ENCODE measurements around the gene KCNJ12. TPM values are rescaled to one million over a fixed set of nuclear protein-coding genes. Genes with fewer than 3 reads are reported as not detected.

Gene KCNJ12
- total RNA-seq, 2 donors from 2014 or later = 12.0 to 17.3 TPM

DNA sequence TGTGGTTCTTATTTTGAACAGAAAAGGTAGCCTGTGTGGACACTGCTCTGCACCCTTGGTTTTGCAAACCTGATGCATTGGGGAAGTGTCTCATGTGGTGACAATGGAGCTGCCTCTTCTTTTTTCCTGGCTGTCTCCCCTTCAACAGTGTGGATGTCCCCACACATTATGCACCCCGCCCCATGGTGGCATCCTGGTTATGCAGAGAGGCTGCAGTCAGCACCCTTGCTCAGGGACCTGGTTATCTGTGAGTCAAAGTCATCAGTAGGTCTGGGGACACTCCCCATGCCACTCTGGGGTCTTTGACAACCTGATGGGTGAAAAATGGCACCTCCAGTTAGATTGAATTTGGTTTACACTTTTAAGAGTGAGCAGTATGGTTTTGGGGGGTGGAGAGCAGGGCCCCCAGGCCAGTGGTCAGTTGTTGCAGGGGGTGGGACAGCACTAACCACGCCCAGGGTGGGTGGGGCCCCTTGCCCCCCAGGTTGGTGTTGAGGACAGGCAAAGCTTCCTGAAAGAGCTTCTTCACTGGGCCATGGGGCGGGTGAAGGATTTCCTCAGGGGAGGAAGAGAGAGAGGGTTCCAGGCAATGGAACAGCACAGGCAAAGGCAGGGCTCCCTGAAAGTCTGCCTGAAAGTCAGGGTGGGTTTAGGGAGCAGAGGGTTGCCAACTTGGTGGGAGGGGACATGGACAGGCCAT is 24.6 kb upstream of the KCNJ12 start:
- no peak overlapping the region for H3K4me3 ChIP-seq
- H3K36me3 ChIP-seq = no peaks in the 10 kb centered on the region
- no peak overlapping the region for H3K27ac ChIP-seq
- TF ChIP-seq, protein P1, sequence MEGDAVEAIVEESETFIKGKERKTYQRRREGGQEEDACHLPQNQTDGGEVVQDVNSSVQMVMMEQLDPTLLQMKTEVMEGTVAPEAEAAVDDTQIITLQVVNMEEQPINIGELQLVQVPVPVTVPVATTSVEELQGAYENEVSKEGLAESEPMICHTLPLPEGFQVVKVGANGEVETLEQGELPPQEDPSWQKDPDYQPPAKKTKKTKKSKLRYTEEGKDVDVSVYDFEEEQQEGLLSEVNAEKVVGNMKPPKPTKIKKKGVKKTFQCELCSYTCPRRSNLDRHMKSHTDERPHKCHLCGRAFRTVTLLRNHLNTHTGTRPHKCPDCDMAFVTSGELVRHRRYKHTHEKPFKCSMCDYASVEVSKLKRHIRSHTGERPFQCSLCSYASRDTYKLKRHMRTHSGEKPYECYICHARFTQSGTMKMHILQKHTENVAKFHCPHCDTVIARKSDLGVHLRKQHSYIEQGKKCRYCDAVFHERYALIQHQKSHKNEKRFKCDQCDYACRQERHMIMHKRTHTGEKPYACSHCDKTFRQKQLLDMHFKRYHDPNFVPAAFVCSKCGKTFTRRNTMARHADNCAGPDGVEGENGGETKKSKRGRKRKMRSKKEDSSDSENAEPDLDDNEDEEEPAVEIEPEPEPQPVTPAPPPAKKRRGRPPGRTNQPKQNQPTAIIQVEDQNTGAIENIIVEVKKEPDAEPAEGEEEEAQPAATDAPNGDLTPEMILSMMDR (IDR thresholded peaks at IDR 0.05) = no peak
- H3K4me1 ChIP-seq = peaks cover 0 to 8% of the 10 kb centered on the region in 2 donors
- no peaks in the 10 kb centered on the region for H3K9me3 ChIP-seq
- no peak for DNase-seq (ENCODE audit: low spot score)
- no peaks in the 10 kb centered on the region for H3K27me3 ChIP-seq

DNA sequence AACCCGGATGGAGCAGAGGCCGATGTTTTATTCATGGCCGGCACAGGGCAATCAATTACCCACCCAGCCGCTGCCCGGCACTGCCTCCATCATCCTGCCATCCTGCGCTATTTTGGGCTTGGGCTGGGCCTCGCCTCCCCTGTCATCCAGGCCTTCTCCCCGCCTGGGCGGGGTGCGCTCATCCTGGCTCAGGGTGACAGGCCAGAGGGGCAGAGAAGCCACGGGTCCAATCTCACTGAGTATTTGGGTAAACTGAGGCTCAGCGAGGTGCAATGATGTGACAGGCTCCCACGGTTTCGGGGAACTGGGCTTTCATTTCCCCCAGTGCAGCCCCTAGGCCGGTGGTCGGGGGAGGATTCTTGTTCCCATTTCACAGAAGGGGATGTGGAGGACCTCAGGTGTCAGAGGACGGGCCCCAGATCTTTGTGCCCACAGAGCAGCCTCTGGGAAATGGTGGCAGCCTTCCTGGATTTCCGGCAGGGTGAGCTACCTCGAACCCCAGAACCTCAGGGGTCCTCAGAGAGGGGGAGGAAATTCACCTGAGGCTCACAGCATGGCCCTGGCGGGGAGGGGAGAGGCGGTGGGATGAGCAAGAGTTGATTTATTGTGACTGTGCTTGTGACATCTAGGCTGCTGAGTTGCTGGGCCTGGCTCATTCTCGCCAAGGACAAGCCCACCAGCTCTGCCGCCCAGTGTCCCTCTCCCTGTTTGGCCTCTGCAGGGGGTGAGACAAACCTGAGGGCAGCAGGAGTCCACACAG is 23.8 kb upstream of the KCNJ12 start:
- no peak for DNase-seq (ENCODE audit: low spot score)
- Histone ChIP-seq H3K4me3 (no peak overlapping the region), H3K4me1 (peaks cover 0 to 2% of the 10 kb centered on the region in 2 donors), H3K27ac (no peak overlapping the region), H3K27me3 (no peaks in the 10 kb centered on the region), H3K9me3 (no peaks in the 10 kb centered on the region), H3K36me3 (no peaks in the 10 kb centered on the region)
- TF ChIP-seq, protein P1 (IDR thresholded peaks at IDR 0.05) = no peak

DNA sequence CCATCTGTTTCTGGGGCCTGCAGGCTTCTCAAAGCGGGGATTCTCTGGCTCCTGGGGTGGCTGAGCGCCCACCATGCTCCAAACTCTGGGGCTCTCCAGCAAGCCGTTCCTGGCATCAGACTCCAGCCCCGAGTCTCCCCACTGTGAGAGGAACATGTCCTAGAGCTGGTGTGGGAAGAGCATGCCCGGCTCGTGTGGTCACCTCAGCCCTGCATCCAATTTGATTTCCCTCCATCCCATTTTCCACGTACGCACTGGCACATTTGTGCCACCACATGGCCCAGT is 23.2 kb upstream of the KCNJ12 start:
- Histone ChIP-seq H3K27ac (no peak overlapping the region), H3K27me3 (no peaks in the 10 kb centered on the region), H3K4me3 (no peak overlapping the region), H3K9me3 (no peaks in the 10 kb centered on the region), H3K36me3 (no peaks in the 10 kb centered on the region), H3K4me1 (peaks cover 0 to 7% of the 10 kb centered on the region in 2 donors)
- TF ChIP-seq, protein P1 (IDR thresholded peaks at IDR 0.05) = no peak
- DNase-seq (ENCODE audit: low spot score) = no peak

DNA sequence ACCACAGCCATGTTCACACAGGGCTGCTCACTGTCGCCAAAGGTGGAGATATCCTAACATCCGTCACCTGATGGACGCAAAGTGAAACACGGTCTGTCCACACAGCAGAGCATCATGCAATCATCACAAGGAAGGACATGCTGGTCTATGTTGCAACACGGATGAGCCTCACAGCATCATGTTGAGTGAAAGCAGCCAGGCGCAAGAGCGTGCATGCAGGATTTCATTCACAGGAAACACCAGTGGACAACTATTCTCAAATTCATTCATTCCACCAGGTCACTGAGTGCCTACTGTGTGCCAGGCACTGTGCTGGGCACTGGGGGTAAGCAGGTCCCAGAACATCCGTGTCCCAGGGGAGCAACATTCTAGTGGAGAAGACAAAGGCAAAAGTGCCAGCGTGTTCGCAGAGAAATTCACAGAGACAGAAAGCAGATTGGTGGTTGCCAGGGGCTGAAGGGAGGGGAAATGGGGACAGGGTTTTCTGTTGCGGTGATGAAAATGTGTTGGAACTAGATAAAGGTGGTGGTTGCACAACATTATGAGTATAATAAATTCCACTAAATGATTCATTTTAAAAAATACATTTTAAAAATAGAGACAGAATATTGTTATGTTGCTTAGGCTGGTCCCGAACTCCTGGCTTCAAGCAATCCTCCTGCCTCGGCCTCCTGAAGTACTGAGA is 22.7 kb upstream of the KCNJ12 start:
- no peak for DNase-seq (ENCODE audit: low spot score)
- TF ChIP-seq, protein P1 (IDR thresholded peaks at IDR 0.05) = no peak
- Histone ChIP-seq H3K4me3 (no peak overlapping the region), H3K9me3 (no peaks in the 10 kb centered on the region), H3K4me1 (peaks cover 0 to 13% of the 10 kb centered on the region in 2 donors), H3K27me3 (no peaks in the 10 kb centered on the region), H3K36me3 (no peaks in the 10 kb centered on the region), H3K27ac (no peak overlapping the region)

DNA sequence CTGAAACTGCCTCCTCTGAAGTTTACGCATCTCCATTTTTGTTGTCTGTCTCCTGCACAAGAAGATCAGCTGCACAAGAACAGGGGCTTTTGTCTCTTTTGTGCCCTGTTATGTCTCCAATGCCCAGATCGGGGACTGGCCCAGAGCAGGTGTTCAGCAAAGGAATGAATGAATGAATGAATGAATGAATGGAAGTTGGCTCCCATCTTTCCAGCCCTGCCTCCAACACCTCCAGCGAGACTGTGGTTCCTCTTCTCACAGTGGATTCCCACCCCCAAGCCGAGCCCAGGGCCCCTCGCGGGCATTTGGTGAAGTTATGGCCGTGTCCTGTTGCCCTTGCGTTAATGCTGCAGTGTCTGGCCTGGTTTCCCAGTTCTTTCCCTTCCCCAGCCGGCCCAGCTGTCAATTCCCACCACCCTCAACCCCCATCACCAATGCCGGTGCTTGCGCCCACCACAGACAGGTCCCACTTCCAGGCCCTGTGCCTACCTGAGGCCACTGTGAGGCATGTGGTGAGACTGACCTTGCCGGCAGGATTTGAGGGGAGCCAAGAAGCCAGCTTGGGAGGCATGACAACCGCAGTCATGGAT is 21.3 kb upstream of the KCNJ12 start:
- no peaks in the 10 kb centered on the region for H3K27me3 ChIP-seq

More for the DNA sequence above, 21.3 kb upstream of the KCNJ12 start:
- Histone ChIP-seq H3K36me3 (no peaks in the 10 kb centered on the region), H3K4me1 (peaks cover 0 to 27% of the 10 kb centered on the region in 2 donors), H3K27ac (no peak overlapping the region), H3K4me3 (no peak overlapping the region), H3K9me3 (no peaks in the 10 kb centered on the region)
- no peak for DNase-seq (ENCODE audit: low spot score)
- TF ChIP-seq, protein P1 (IDR thresholded peaks at IDR 0.05) = no peak

Measured in right atrium auricular region (tissue), 2 donors.